ENCODE results near the gene GJD2.

The GJD2 gene

GRCh38 chr15:34757262-34757661, 2.5 kb upstream of the GJD2 start:
- no peak overlapping the region for H3K4me3 ChIP-seq (ENCODE audit: low read length)
- TF ChIP-seq ZNF274 (IDR thresholded peaks at IDR 0.05; ENCODE audit: low read depth, low read length) = no peak

DNA sequence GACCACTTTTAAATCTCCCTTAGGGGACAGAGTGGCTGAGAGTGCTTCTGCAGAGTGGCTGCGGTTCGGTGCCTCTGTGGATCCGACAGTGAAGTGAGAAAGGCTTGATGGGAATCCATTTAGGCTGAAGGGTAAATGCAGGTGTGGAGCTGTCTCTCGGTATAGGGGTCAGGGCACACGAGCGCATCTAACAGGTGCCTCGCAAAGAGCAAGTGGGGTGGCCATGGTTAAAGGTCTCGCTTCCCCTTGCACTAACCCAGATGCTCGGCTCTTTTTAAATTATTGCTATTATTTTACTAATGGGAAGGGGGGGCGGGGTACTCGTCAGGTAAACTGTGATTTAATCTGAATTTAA, 598 bp upstream of the GJD2 start:
- no peak for TF ChIP-seq ZNF274 (IDR thresholded peaks at IDR 0.05; ENCODE audit: low read depth, low read length)
- H3K4me3 ChIP-seq (ENCODE audit: low read length) = no peak overlapping the region

DNA sequence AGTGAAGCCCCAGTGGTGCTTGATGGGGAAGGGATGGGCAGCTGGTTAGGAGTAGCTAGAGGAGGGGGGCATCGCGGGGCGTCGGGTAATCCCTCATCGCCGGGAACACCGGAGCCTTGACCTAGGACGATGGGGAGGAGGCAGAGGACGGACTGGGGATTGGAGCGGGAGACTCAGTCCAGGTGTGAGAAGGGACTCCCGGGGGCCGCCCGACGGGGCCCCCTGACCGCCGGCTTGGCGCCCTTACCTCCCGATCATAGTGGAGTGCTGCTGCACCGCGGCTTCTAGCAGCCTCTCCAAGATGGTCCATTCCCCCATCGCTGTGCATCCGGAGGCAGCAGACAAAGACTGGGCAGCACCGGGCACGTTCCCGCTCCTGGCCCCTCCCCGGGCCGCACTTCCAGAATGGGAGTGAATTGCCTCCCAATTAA, 612 bp downstream of the GJD2 start:
- no peak for TF ChIP-seq ZNF274 (IDR thresholded peaks at IDR 0.05; ENCODE audit: low read depth, low read length)
- H3K4me3 ChIP-seq (ENCODE audit: low read length) = no peak overlapping the region

- H3K4me3 ChIP-seq (ENCODE audit: low read length) = no peak overlapping the region
- no peak for TF ChIP-seq ZNF274 (IDR thresholded peaks at IDR 0.05; ENCODE audit: low read depth, low read length)
Measured at GRCh38 chr15:34753236-34753894, 1.4 kb downstream of the GJD2 start.

DNA sequence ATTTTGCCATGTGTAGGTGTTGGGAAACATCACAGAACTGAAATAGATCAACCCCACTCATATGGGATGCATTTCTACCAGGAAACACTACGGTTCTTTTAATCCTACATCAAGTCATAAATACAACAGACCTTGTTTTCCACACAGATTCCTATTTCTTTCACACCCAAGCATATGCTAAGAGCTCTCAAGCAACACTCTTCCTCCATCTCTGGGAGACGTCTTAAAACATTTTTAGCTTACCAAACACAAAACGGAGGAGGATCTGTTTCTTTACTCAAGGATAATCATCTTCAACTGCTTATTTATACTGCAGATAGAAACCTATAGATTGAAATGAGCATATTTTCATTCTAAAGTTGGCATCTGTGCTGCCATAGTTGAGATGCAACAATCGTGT, 5.1 kb downstream of the GJD2 start:
- no peak for TF ChIP-seq ZNF274 (IDR thresholded peaks at IDR 0.05; ENCODE audit: low read depth, low read length)
- H3K4me3 ChIP-seq (ENCODE audit: low read length) = no peak overlapping the region

DNA sequence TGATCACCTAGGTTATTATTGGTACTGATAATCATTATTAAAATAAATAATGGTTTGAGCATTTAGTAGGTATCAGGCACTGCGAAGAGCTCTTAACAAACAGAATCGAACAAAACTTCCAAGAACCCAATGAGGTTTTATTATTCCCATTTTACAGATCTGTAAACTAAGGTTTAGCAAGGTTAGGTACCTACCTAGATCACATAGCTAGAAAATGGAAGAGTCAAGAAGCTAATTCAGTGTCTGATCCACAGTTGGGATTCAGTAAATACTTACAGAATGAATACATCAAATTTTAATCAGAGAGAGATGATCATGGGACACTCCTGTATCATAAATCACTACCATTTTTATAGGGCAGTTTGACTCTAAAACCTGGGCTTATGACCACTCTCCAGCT, 15.5 kb downstream of the GJD2 start:
- H3K4me3 ChIP-seq (ENCODE audit: low read length) = no peak overlapping the region

GRCh38 chr15:34738002-34738401, 16.8 kb downstream of the GJD2 start:
- TF ChIP-seq ZNF274 (IDR thresholded peaks at IDR 0.05; ENCODE audit: low read depth, low read length) = no peak

More for the DNA sequence above, 15.5 kb downstream of the GJD2 start:
- no peak for TF ChIP-seq ZNF274 (IDR thresholded peaks at IDR 0.05; ENCODE audit: low read depth, low read length)

GRCh38 chr15:34737477-34737876, 17.3 kb downstream of the GJD2 start:
- H3K4me3 ChIP-seq (ENCODE audit: low read length) = no peak overlapping the region
- no peak for TF ChIP-seq ZNF274 (IDR thresholded peaks at IDR 0.05; ENCODE audit: low read depth, low read length)

More at GRCh38 chr15:34738002-34738401, 16.8 kb downstream of the GJD2 start:
- H3K4me3 ChIP-seq (ENCODE audit: low read length) = no peak overlapping the region

DNA sequence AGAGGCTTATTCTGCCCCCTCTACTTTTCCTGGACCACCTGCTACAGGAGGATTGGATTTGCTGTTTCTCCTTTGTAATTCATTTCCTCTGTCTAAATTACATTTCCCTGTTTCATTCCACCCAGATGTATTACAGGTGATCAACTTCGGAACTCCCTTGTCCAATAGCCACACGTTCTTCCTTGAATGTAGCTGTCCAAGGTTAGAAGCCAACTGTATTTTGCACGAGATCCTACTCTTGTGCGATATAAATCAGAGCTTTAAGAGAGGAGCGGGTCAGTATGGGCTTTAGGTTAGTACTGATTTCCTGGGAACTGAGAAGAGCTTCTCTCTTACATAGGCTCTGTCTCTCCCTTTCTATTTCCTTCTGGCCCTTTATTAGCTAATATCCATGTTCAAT, 20.5 kb downstream of the GJD2 start:
- no peak for TF ChIP-seq ZNF274 (IDR thresholded peaks at IDR 0.05; ENCODE audit: low read depth, low read length)
- no peak overlapping the region for H3K4me3 ChIP-seq (ENCODE audit: low read length)

DNA sequence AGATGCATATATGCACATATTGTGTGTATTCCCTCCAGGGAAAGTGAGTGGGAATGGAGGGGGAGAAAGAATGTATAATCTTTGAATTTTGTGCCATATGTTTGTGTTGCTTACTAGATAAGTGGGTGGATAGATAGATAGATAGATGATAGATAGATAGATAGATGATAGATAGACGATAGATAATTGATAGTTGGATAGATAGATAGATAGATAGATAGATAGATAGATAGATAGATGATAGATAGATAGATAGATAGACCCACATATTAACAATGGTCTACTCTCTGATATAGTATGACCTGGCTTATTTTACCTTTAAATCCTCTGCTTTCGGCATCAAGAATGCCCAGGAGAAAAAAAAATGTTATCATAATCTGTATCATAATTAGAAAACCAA, 21.2 kb downstream of the GJD2 start:
- no peak overlapping the region for H3K4me3 ChIP-seq (ENCODE audit: low read length)
- no peak for TF ChIP-seq ZNF274 (IDR thresholded peaks at IDR 0.05; ENCODE audit: low read depth, low read length)

DNA sequence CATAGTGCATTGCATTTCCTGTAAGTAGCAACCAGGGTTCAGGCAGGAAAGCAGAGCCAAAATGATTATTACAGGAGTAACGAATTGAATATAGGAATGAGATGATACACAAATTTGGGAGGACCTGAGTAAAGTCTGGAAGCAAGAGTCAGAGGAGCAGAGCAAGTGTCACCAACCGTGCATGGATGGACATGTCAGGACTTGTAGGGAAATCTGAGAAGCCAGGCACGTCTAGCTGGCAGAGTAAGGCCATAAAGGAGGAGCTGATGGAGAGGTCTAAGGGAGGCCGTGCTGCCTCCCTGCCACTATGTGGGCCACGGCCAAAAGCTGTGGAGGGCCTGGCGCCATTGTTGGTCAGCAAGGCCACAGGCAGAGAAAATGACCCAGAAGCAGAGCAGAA, 22.4 kb downstream of the GJD2 start:
- no peak overlapping the region for H3K4me3 ChIP-seq (ENCODE audit: low read length)
- no peak for TF ChIP-seq ZNF274 (IDR thresholded peaks at IDR 0.05; ENCODE audit: low read depth, low read length)

GRCh38 chr15:34730701-34731100, 24.1 kb downstream of the GJD2 start:
- no peak for TF ChIP-seq ZNF274 (IDR thresholded peaks at IDR 0.05; ENCODE audit: low read depth, low read length)
- no peak overlapping the region for H3K4me3 ChIP-seq (ENCODE audit: low read length)

- no peak for TF ChIP-seq ZNF274 (IDR thresholded peaks at IDR 0.05; ENCODE audit: low read depth, low read length)
- no peak overlapping the region for H3K4me3 ChIP-seq (ENCODE audit: low read length)
Measured at GRCh38 chr15:34729886-34730285, 24.9 kb downstream of the GJD2 start.

DNA sequence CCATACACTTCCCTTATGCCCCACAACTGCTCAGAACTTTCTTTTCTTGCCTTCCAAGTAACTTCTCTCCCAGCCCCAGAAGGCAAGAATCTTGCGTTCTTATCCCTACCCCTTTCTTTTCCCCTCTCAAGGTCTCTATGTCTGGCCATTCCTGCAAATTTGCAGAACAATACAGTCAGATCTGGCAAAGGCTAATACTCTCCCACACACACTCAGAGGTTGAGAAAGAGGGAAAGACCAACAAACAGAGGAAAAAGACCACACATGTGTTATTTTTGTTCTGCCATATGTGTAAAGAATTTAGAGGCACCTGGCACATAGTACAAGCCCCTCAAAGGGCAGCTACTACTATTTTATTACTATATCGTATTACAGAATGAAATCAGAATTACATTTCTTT, 25.7 kb downstream of the GJD2 start:
- H3K4me3 ChIP-seq (ENCODE audit: low read length) = no peak overlapping the region
- TF ChIP-seq ZNF274 (IDR thresholded peaks at IDR 0.05; ENCODE audit: low read depth, low read length) = no peak

DNA sequence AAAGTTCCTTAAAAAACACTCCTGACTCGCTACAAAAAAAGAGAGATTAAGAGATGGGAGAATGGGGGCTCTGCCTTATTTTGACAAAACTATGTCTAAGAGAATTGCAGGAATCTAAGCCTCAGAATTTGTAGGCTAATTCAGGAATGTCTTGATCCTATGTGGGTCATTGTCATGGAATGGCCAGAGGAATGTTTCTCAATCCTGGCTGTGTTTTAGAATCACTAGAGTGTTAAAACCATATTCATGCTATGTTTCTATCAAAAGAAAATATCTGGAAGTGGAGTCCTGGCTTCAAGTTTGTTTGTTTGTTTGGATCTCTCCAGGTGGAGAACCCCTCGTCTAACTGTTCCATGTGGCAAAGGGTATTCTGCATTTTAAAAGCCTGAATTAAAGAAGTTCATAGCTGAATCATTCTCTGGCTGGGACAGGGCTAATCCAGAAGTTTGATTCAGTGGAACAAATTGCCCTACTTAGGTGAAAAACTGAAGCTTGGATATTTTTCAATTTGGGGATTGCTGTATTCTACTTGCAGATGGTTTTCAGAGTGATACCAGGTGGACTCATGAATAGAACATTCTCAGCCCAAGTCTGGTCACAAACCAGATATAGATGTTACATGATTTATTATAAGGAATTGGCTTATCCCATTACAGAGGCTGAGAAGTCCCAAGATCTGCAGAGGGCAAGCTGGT, 28.2 kb downstream of the GJD2 start:
- no peak overlapping the region for H3K4me3 ChIP-seq (ENCODE audit: low read length)
- no peak for TF ChIP-seq ZNF274 (IDR thresholded peaks at IDR 0.05; ENCODE audit: low read depth, low read length)

DNA sequence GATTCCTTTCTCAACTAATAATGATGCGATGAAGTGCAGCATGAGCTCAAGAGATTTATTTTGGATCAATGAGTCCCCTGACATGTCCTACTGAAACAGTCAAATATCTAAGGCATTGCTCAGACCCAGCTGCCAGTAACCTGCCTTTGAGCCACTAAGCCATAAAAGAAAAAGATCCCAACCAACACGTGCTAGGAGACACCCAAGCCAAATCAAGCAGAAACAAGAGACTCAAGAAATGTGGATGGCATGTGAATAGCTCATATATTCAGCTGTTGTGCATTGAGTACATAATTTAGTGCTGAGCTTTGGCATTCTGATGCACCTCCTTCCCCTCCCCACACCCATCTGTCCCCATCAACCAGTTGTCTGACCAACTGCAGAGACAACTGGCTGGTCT, 29.2 kb downstream of the GJD2 start:
- no peak for TF ChIP-seq ZNF274 (IDR thresholded peaks at IDR 0.05; ENCODE audit: low read depth, low read length)
- no peak overlapping the region for H3K4me3 ChIP-seq (ENCODE audit: low read length)
